K562 (cell line): ENCODE measurements around the gene PLA2G4F. TPM values are rescaled to one million over a fixed set of nuclear protein-coding genes. Genes with fewer than 3 reads are reported as not detected.

Experiments
- ATAC-seq: fragments of 200-7000 bp; cut with Tn5 transposase; 3 replicates; pipeline ENCODE4 v1.9.1; 2020; ENCODE audit warnings: moderate library complexity
- BruUV-seq: library from RNA; stranded (reverse); fragments of 400-500 nt; replicated peaks from 2 replicates; lab custom pipeline; 2021; lab: Mats Ljungman, UMichigan
- CTCF ChIA-PET: fragments of 300-600 bp; formaldehyde crosslinking; extraction: SDS; loops from one replicate; lab custom pipeline; 2021; ENCODE audit warnings: low intra/inter-chr PET ratio; lab: Yijun Ruan, JAX
- POLR2A ChIA-PET: fragments of 300-600, 350-650 bp; sonication (Branson Sonifier 250); formaldehyde crosslinking; extraction: SDS; loops from one replicate; lab custom pipeline; 2021; ENCODE audit warnings: antibody characterized with exemption, inconsistent platforms; lab: Yijun Ruan, JAX
- DNase-seq, 4 experiments: peaks; one replicate each; pipeline versions ENCODE4 v3.0.0 to v3.0.0-alpha.2; 2011 to 2018; ENCODE audit warnings: low spot score in 3 of 4, mixed read lengths in 3 of 4; ENCODE audit errors: extremely low read depth in 1 of 4
- FAIRE-seq: peaks from 2 replicates; lab custom pipeline; 2011; peaks lifted over from hg19 to GRCh38; lab: Jason Lieb, UNC
- H2AFZ ChIP-seq: 2 replicates; pipeline ENCODE4 v1.6.0; 2011; ENCODE audit warnings: low read depth, low read length, control low read depth, inconsistent platforms
- H3K27ac ChIP-seq: fragments of 200-600 bp; 3 replicates; pipeline ENCODE4 v1.8.0; 2011; ENCODE audit warnings: low read depth, mild to moderate bottlenecking, control low read depth, inconsistent platforms, low read length, moderate library complexity, mixed read lengths; ENCODE audit errors: extremely low read depth
- H3K27me3 ChIP-seq, 2 experiments: fragments of 300-600 bp in 1 of 2; 2 replicates in 1 of 2; 3 replicates in 1 of 2; pipeline versions ENCODE4 v1.6.0 to v1.8.0; 2011; ENCODE audit warnings: inconsistent platforms in 2 of 2, low read length in 2 of 2, mild to moderate bottlenecking in 1 of 2, mixed read lengths in 1 of 2, moderate library complexity in 1 of 2; ENCODE audit not compliant: control insufficient read depth in 2 of 2, insufficient read depth in 2 of 2
- H3K36me3 ChIP-seq: fragments of 300-600 bp; 3 replicates; pipeline ENCODE4 v1.8.0; 2011; ENCODE audit warnings: mild to moderate bottlenecking, low read length, inconsistent platforms; ENCODE audit not compliant: control insufficient read depth, insufficient read depth
- H3K4me1 ChIP-seq, 2 experiments: fragments of 200-600 bp in 1 of 2; replicated peaks in 1 of 2; 2 replicates in 1 of 2; 3 replicates in 1 of 2; pipeline versions ENCODE4 v1.5.1 to v1.8.0; 2011; ENCODE audit warnings: inconsistent platforms in 2 of 2, low read length in 2 of 2, mild to moderate bottlenecking in 1 of 2, mixed read lengths in 1 of 2, moderate library complexity in 1 of 2; ENCODE audit not compliant: control insufficient read depth in 2 of 2, insufficient read depth in 2 of 2
- H3K4me2 ChIP-seq: 2 replicates; pipeline ENCODE4 v1.6.1; 2011; ENCODE audit warnings: low read length, control low read depth, inconsistent platforms, mixed read lengths; ENCODE audit not compliant: insufficient read depth
- H3K4me3 ChIP-seq: fragments of 200-600 bp; sonication (generic), shearing (Covaris generic); 2 replicates; pipeline ENCODE4 v1.5.1; 2016; ENCODE audit warnings: control low read depth, inconsistent platforms
- H3K79me2 ChIP-seq: fragments of 200-600 bp; 3 replicates; pipeline ENCODE4 v1.8.0; 2011; ENCODE audit warnings: low read length, inconsistent platforms; ENCODE audit not compliant: control insufficient read depth, insufficient read depth
- H3K9ac ChIP-seq, 2 experiments: 2 replicates each; pipeline versions ENCODE4 v1.6.0 to v1.6.1; 2011; ENCODE audit warnings: low read depth in 2 of 2, low read length in 2 of 2, control low read depth in 1 of 2, inconsistent platforms in 1 of 2, mild to moderate bottlenecking in 1 of 2, mixed read lengths in 1 of 2; ENCODE audit not compliant: insufficient read depth in 1 of 2
- H3K9me1 ChIP-seq: one replicate; pipeline ENCODE4 v1.6.0; 2011; ENCODE audit warnings: inconsistent platforms, mild to moderate bottlenecking, low read length, moderate library complexity; ENCODE audit not compliant: control insufficient read depth, insufficient read depth
- H3K9me3 ChIP-seq: replicated peaks from 2 replicates; pipeline ENCODE4 v1.5.1; 2011; ENCODE audit warnings: low read depth, low read length, inconsistent platforms; ENCODE audit not compliant: control insufficient read depth, insufficient read depth
- H4K20me1 ChIP-seq: replicated peaks from 2 replicates; pipeline ENCODE4 v1.6.1; 2011; ENCODE audit warnings: low read length, inconsistent platforms, mixed read lengths; ENCODE audit not compliant: control insufficient read depth, insufficient read depth
- BMI1 ChIP-seq: fragments of 150-350 bp; IDR thresholded peaks from 2 replicates; pipeline ENCODE4 v1.6.1; 2014; ENCODE audit warnings: low read length
- CBX8 ChIP-seq: fragments of 200-600 bp; sonication (generic); IDR thresholded peaks from 2 replicates; pipeline ENCODE4 v1.6.1; 2012; ENCODE audit warnings: borderline replicate concordance, mixed run types, low read depth, mild to moderate bottlenecking, moderate library complexity, mixed read lengths, low read length, control low read depth, inconsistent platforms; ENCODE audit not compliant: poor library complexity, severe bottlenecking; ENCODE audit errors: extremely low read depth
- CTBP1 ChIP-seq: fragments of 450-650 bp; IDR thresholded peaks from 2 replicates; pipeline ENCODE4 v1.6.1; 2016; ENCODE audit warnings: borderline replicate concordance
- FOXA3 ChIP-seq, 2 experiments: fragments of 450-650 bp in 1 of 2; sonication (generic) in 1 of 2; formaldehyde crosslinking; IDR thresholded peaks in 1 of 2; conservative IDR thresholded peaks in 1 of 2; 2 replicates each; pipeline versions ENCODE4 v1.4.0 to v1.8.0; 2020 to 2022; ENCODE audit warnings: mild to moderate bottlenecking in 2 of 2, missing genetic modification reagents in 1 of 2
- HOXB6 ChIP-seq: fragments of 250-450 bp; sonication (Bioruptor Pico); IDR thresholded peaks from 2 replicates; pipeline ENCODE4 v1.5.1; 2022; ENCODE audit warnings: mild to moderate bottlenecking, borderline replicate concordance
- MXD1 ChIP-seq: fragments of 250-450 bp; sonication (Bioruptor Pico); IDR thresholded peaks from 2 replicates; pipeline ENCODE4 v1.8.0; 2021; ENCODE audit warnings: borderline replicate concordance, mild to moderate bottlenecking, moderate library complexity; ENCODE audit not compliant: poor library complexity, severe bottlenecking
- NFE2 ChIP-seq: IDR thresholded peaks from 2 replicates; pipeline ENCODE4 v1.6.1; 2014; ENCODE audit warnings: antibody characterized with exemption, low read depth
- PHB2 ChIP-seq: fragments of 450-650 bp; IDR thresholded peaks from 2 replicates; pipeline ENCODE4 v1.6.1; 2017; ENCODE audit warnings: low read depth
- SRSF9 ChIP-seq: fragments of 200-400 bp; formaldehyde crosslinking; IDR thresholded peaks from 2 replicates; pipeline ENCODE4 v1.6.1; 2017; ENCODE audit warnings: low read depth, low read length, borderline replicate concordance
- TAF1 ChIP-seq: IDR thresholded peaks from 2 replicates; pipeline ENCODE4 v1.6.1; 2011; ENCODE audit warnings: mild to moderate bottlenecking, low read length, moderate library complexity; ENCODE audit not compliant: insufficient read depth, control insufficient read depth, severe bottlenecking; ENCODE audit errors: extremely low read depth
- USF2 ChIP-seq: sonication (generic); formaldehyde crosslinking; IDR thresholded peaks from 2 replicates; pipeline ENCODE4 v1.5.0; 2020; ENCODE audit warnings: missing genetic modification reagents
- ZNF431 ChIP-seq: sonication (generic); formaldehyde crosslinking; IDR thresholded peaks from 2 replicates; pipeline ENCODE4 v1.8.0; 2022; ENCODE audit warnings: mild to moderate bottlenecking, missing genetic modification reagents
- ZNF444 ChIP-seq: fragments of 250-450 bp; sonication (Bioruptor Pico); IDR thresholded peaks from 2 replicates; pipeline ENCODE4 v1.4.0; 2020; ENCODE audit warnings: mild to moderate bottlenecking, moderate library complexity
- ZNF780A ChIP-seq: fragments of 250-450 bp; sonication (Bioruptor Pico); IDR thresholded peaks from 2 replicates; pipeline ENCODE4 v1.5.0; 2021; ENCODE audit warnings: mild to moderate bottlenecking
- ZSCAN29 ChIP-seq: fragments of 450-650 bp; IDR thresholded peaks from 2 replicates; pipeline ENCODE4 v1.6.1; 2017
- WGBS: fragments of 100-300 bp; shearing (Covaris generic); methylation state at CpG from one replicate; pipeline ENCODE4 v1.1.6; 2016; ENCODE audit warnings: low coverage, mixed read lengths; ENCODE audit not compliant: insufficient coverage; ENCODE audit errors: missing lambda C conversion rate; 5-methylcytosine and 5-hydroxymethylcytosine counted together
- in situ Hi-C: fragments of 300-500 bp; cut with MboI; formaldehyde crosslinking; loops from 4 replicates; pipeline ENCODE4 v1.15.0; 2018; ENCODE audit warnings: inconsistent platforms, mixed read lengths
- intact Hi-C: fragments of 100-400 bp; cut with micrococcal nuclease; formaldehyde crosslinking; loops from 2 replicates; pipeline ENCODE4 v1.14.2; 2022
- polyA plus RNA-seq, 8 experiments: library from polyadenylated mRNA; depleted of rRNA in 4 of 8; stranded (reverse) in 5 of 8; unstranded in 3 of 8; fragments of >200 nt; fragmentation: Nextera tagmentation in 2 of 8; fragmentation: Illumina TruSeq in 1 of 8; extraction: Ambion mirVana in 2 of 8; extraction: Trizol in 1 of 8; gene quantifications; 2 replicates each; pipeline versions ENCODE4 v1.2.1 to v1.2.3, GENCODE V29; 2011 to 2014; ENCODE audit warnings: inconsistent platforms in 1 of 8, missing spikeins in 1 of 8
- total RNA-seq, 7 experiments: library from RNA; depleted of rRNA in 6 of 7; stranded (reverse); fragments of >200 nt in 6 of 7; fragmentation: Illumina TruSeq in 2 of 7; extraction: Trizol in 2 of 7; gene quantifications; 2 replicates each; pipeline versions ENCODE4 v1.2.1 to v1.2.3, GENCODE V29; 2011 to 2021; ENCODE audit warnings: low replicate concordance in 1 of 7
- TF ChIP-seq, protein P1 (sequence below): fragments of 250-450 bp; sonication (Bioruptor Pico); IDR thresholded peaks from 2 replicates; pipeline ENCODE4 v1.4.0; 2020

Gene PLA2G4F
- total and polyA plus RNA-seq, 9 of the 15 experiments (the other 6 are each of a cell fraction or from before 2014, with no cell fraction given) = 0.02 TPM; not detected in 8

GRCh38 chr15:42172475-42172874 lies 16.0 kb upstream of the PLA2G4F start:
- 65% methylated on average over 5 of the region's 5 CpGs for WGBS
- no peaks in the 10 kb centered on the region for H3K9me3 ChIP-seq
- no peak overlapping the region for H3K27ac ChIP-seq
- ATAC-seq = no peak
- in situ Hi-C loops = no loop called here
- H3K4me1 ChIP-seq = no peaks in the 10 kb centered on the region; a peak in 2 of 5 replicates
- intact Hi-C loops = no loop called here
- no peak overlapping the region for H3K4me3 ChIP-seq
- H3K9ac ChIP-seq = no peak overlapping the region
- no TSS peak for BruUV-seq
- FAIRE-seq = no peak
- H2AFZ ChIP-seq = no peak overlapping the region
- no peaks in the 10 kb centered on the region for H3K79me2 ChIP-seq
- H3K4me2 ChIP-seq = no peak overlapping the region
- POLR2A ChIA-PET = no interaction called here
- H3K36me3 ChIP-seq = peaks cover 50% of the 10 kb centered on the region
- no peak for DNase-seq
- H4K20me1 ChIP-seq = no peaks in the 10 kb centered on the region
- no peaks in the 10 kb centered on the region for H3K9me1 ChIP-seq
- CTCF ChIA-PET = no interaction called here
- TF ChIP-seq, protein P1, sequence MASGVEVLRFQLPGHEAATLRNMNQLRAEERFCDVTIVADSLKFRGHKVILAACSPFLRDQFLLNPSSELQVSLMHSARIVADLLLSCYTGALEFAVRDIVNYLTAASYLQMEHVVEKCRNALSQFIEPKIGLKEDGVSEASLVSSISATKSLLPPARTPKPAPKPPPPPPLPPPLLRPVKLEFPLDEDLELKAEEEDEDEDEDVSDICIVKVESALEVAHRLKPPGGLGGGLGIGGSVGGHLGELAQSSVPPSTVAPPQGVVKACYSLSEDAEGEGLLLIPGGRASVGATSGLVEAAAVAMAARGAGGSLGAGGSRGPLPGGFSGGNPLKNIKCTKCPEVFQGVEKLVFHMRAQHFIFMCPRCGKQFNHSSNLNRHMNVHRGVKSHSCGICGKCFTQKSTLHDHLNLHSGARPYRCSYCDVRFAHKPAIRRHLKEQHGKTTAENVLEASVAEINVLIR (CRISPR knock-in tag) = no peak
- TF ChIP-seq ZNF780A (CRISPR knock-in tag) (no peak), USF2 (CRISPR knock-in tag) (no peak), FOXA3 (CRISPR knock-in tag; conservative IDR thresholded peaks at IDR 0.05 in 1 of 2, IDR thresholded peaks at IDR 0.05 in 1 of 2) (no peak), ZNF444 (CRISPR knock-in tag) (no peak), ZNF431 (CRISPR knock-in tag) (no peak), ZSCAN29 (no peak), CTBP1 (no peak), CBX8 (no peak), MXD1 (CRISPR knock-in tag) (no peak), HOXB6 (no peak), NFE2 (no peak), PHB2 (no peak), TAF1 (no peak), BMI1 (no peak), SRSF9 (no peak)
- TF ChIP-seq, all 486 proteins: peak for 0
- H3K27me3 ChIP-seq = no peaks in the 10 kb centered on the region
